A549 (cell line): ENCODE data around the gene NHEJ1. TPM values are rescaled to one million over a fixed set of nuclear protein-coding genes. Genes with fewer than 3 reads are reported as not detected.
A peak's percentile ranks its signal among the peaks of the same experiment; 100 is the strongest.

Source experiments
- ATAC-seq, 2 experiments: fragments of 200-7000 bp in 1 of 2; fragments of >200 bp in 1 of 2; cut with Nextera tagmentation in 1 of 2; cut with Tn5 transposase in 1 of 2; 3 replicates each; pipeline versions ENCODE4 v1.8.0 to v1.9.1; 2018 to 2020; ENCODE audit warnings: mild to moderate bottlenecking in 1 of 2, moderate library complexity in 1 of 2
- CTCF ChIA-PET: fragments of 300-600 bp; sonication (Branson Sonifier 250); formaldehyde crosslinking; extraction: SDS; loops from one replicate; lab custom pipeline; 2021; ENCODE audit warnings: antibody characterized with exemption, inconsistent platforms; lab: Yijun Ruan, JAX
- POLR2A ChIA-PET: fragments of 350-600 bp; formaldehyde crosslinking; extraction: SDS; loops from one replicate; lab custom pipeline; 2021; ENCODE audit warnings: antibody characterized with exemption, inconsistent platforms; lab: Yijun Ruan, JAX
- DNase-seq, 2 experiments: peaks; one replicate each; pipeline versions ENCODE4 v3.0.0 to v3.0.0-alpha.2; 2011 to 2016; ENCODE audit warnings: low read depth in 1 of 2, low spot score in 1 of 2
- FAIRE-seq: peaks from 2 replicates; lab custom pipeline; 2011; peaks lifted over from hg19 to GRCh38; lab: Jason Lieb, UNC
- H3K27ac ChIP-seq, 2 experiments: fragments of >200 bp; sonication (Bioruptor Twin); formaldehyde crosslinking; 3 replicates each; pipeline ENCODE4 v1.5.1; 2016 to 2017
- H3K4me1 ChIP-seq: fragments of >200 bp; sonication (Bioruptor Twin); formaldehyde crosslinking; 3 replicates; pipeline ENCODE4 v1.6.1; 2016
- H3K4me2 ChIP-seq: fragments of >200 bp; sonication (Bioruptor Twin); formaldehyde crosslinking; 3 replicates; pipeline ENCODE4 v1.6.1; 2016
- H3K4me3 ChIP-seq: fragments of >200 bp; sonication (Bioruptor Twin); formaldehyde crosslinking; 3 replicates; pipeline ENCODE4 v1.5.1; 2016
- H3K9me3 ChIP-seq: fragments of >200 bp; sonication (Bioruptor Twin); formaldehyde crosslinking; 3 replicates; pipeline ENCODE4 v1.6.1; 2016
- BCL3 ChIP-seq: fragments of >200 bp; sonication (Bioruptor Twin); formaldehyde crosslinking; IDR thresholded peaks from 3 replicates; pipeline ENCODE4 v1.6.1; 2016
- ELK1 ChIP-seq: fragments of 150-350 bp; IDR thresholded peaks from 2 replicates; pipeline ENCODE4 v1.6.1; 2014; ENCODE audit warnings: low read depth, mild to moderate bottlenecking, low read length
- EP300 ChIP-seq, 2 experiments: fragments of >200 bp; sonication (Bioruptor Twin); formaldehyde crosslinking; IDR thresholded peaks; 2 replicates in 1 of 2; 3 replicates in 1 of 2; pipeline ENCODE4 v1.6.1; 2016 to 2017
- GATA3 ChIP-seq: IDR thresholded peaks from 2 replicates; pipeline ENCODE4 v1.6.1; 2012; ENCODE audit warnings: borderline replicate concordance
- HDAC2 ChIP-seq: fragments of 200-600 bp; sonication (generic); IDR thresholded peaks from 2 replicates; pipeline ENCODE4 v1.6.1; 2016
- HMGXB4 ChIP-seq: fragments of 250-450 bp; sonication (Bioruptor Pico); IDR thresholded peaks from 2 replicates; pipeline ENCODE4 v1.5.0; 2021; ENCODE audit warnings: mild to moderate bottlenecking, moderate library complexity, borderline replicate concordance
- HOXA7 ChIP-seq: fragments of 250-450 bp; sonication (Bioruptor Pico); IDR thresholded peaks from 2 replicates; pipeline ENCODE4 v1.5.0; 2020; ENCODE audit warnings: mild to moderate bottlenecking, moderate library complexity
- HOXB5 ChIP-seq: fragments of 250-450 bp; sonication (Bioruptor Pico); IDR thresholded peaks from 2 replicates; pipeline ENCODE4 v1.5.0; 2020; ENCODE audit warnings: mild to moderate bottlenecking, moderate library complexity
- JUN ChIP-seq, 2 experiments: fragments of >200 bp; sonication (Bioruptor Twin); formaldehyde crosslinking; IDR thresholded peaks; 2 replicates in 1 of 2; 3 replicates in 1 of 2; pipeline ENCODE4 v1.6.1; 2016 to 2017
- JUNB ChIP-seq: fragments of >200 bp; sonication (Bioruptor Twin); formaldehyde crosslinking; IDR thresholded peaks from 2 replicates; pipeline ENCODE4 v1.6.1; 2016
- KDM1A ChIP-seq: fragments of 200-600 bp; sonication (generic); IDR thresholded peaks from 2 replicates; pipeline ENCODE4 v1.6.1; 2016; ENCODE audit warnings: low read depth, mild to moderate bottlenecking
- KDM5A ChIP-seq: fragments of 200-600 bp; sonication (generic); IDR thresholded peaks from 2 replicates; pipeline ENCODE4 v1.6.1; 2016; ENCODE audit warnings: antibody characterized with exemption, mild to moderate bottlenecking
- MAZ ChIP-seq: fragments of 150-350 bp; IDR thresholded peaks from 2 replicates; pipeline ENCODE4 v1.6.1; 2014; ENCODE audit warnings: antibody characterized with exemption, low read depth, low read length, borderline replicate concordance
- MYC ChIP-seq: IDR thresholded peaks from 2 replicates; pipeline ENCODE4 v1.6.1; 2012; ENCODE audit warnings: mild to moderate bottlenecking, inconsistent platforms, low read length, improper control_type of control experiment, borderline replicate concordance
- NFE2L2 ChIP-seq: fragments of 150-350 bp; conservative IDR thresholded peaks from 2 replicates; pipeline ENCODE4 v1.6.1; 2014; ENCODE audit warnings: low read length
- NPAS2 ChIP-seq: fragments of 250-450 bp; sonication (Bioruptor Pico); IDR thresholded peaks from 2 replicates; pipeline ENCODE4 v1.8.0; 2022; ENCODE audit warnings: mild to moderate bottlenecking, moderate library complexity, borderline replicate concordance
- NR3C1 ChIP-seq: fragments of >200 bp; sonication (Bioruptor Twin); formaldehyde crosslinking; IDR thresholded peaks from 3 replicates; pipeline ENCODE4 v1.6.1; 2017
- PHF8 ChIP-seq: fragments of 200-600 bp; sonication (generic); IDR thresholded peaks from 2 replicates; pipeline ENCODE4 v1.6.1; 2016; ENCODE audit warnings: low read depth, mild to moderate bottlenecking, antibody characterized with exemption, moderate library complexity, borderline replicate concordance
- POLR2A ChIP-seq: IDR thresholded peaks from 2 replicates; pipeline ENCODE4 v1.6.1; 2012; ENCODE audit warnings: mild to moderate bottlenecking, low read length
- POLR2AphosphoS2 ChIP-seq: conservative IDR thresholded peaks from 2 replicates; pipeline ENCODE4 v1.6.1; 2012; ENCODE audit warnings: low read length, improper control_type of control experiment, inconsistent platforms
- RARB ChIP-seq: fragments of 250-450 bp; sonication (Bioruptor Pico); IDR thresholded peaks from 2 replicates; pipeline ENCODE4 v1.8.0; 2021; ENCODE audit warnings: mild to moderate bottlenecking, moderate library complexity
- REST ChIP-seq: fragments of 200-600 bp; sonication (generic); IDR thresholded peaks from 2 replicates; pipeline ENCODE4 v1.6.1; 2016; ENCODE audit warnings: antibody characterized with exemption, mild to moderate bottlenecking, moderate library complexity
- SREBF2 ChIP-seq: fragments of 450-650 bp; IDR thresholded peaks from 2 replicates; pipeline ENCODE4 v1.6.1; 2014; ENCODE audit warnings: mild to moderate bottlenecking, moderate library complexity
- ZNF302 ChIP-seq: fragments of 250-450 bp; sonication (Bioruptor Pico); IDR thresholded peaks from 2 replicates; pipeline ENCODE4 v1.9.0; 2021; ENCODE audit warnings: inconsistent platforms, mild to moderate bottlenecking, moderate library complexity
- WGBS: methylation state at CpG from one replicate; pipeline ENCODE4 v1.1.6; 2017; ENCODE audit errors: missing lambda C conversion rate; 5-methylcytosine and 5-hydroxymethylcytosine counted together
- polyA plus RNA-seq, 4 experiments: library from polyadenylated mRNA; depleted of rRNA in 3 of 4; stranded (reverse); fragments of >200 nt; fragmentation: RNase III in 1 of 4; extraction: RNeasy Plus Mini Kit Qiagen cat#74134 plus additional on column Dnase treatment in 1 of 4; gene quantifications; 2 replicates in 3 of 4; 3 replicates in 1 of 4; pipeline ENCODE4 v1.2.3, GENCODE V29; 2011 to 2017

The NHEJ1 gene
- polyA plus RNA-seq, 2 of the 4 experiments (the other 2 are of a cell fraction), result 18.5 to 31.8 TPM

- DNase-seq (no peak), FAIRE-seq (no peak), ATAC-seq (no peak)
- no peak overlapping the region for H3K4me3 ChIP-seq
- TF ChIP-seq REST (no peak), JUNB (no peak), HMGXB4 (CRISPR knock-in tag) (no peak), NR3C1 (no peak), NFE2L2 (no peak), NPAS2 (no peak), HOXA7 (CRISPR knock-in tag) (no peak), PHF8 (no peak), MAZ (no peak), ZNF302 (CRISPR knock-in tag) (no peak), JUN (IDR thresholded peaks at IDR 0.05) (no peak), EP300 (IDR thresholded peaks at IDR 0.05) (no peak), HOXB5 (CRISPR knock-in tag) (no peak)
- CTCF ChIA-PET, result interaction anchor here (0.7 to 14.1 kb wide), 11 partner anchors 11 to 144 kb away, joined by 3 to 149 read pairs (median 4); partner anchors contain the start of gene IHH
- POLR2A ChIA-PET, result no interaction called here
- H3K27ac ChIP-seq, result no peak overlapping the region
- H3K4me1 ChIP-seq, result peaks cover 3% of the 10 kb centered on the region; the same call in 1 of the 3 replicates
- H3K4me2 ChIP-seq, result no peak overlapping the region
- H3K9me3 ChIP-seq, result no peaks in the 10 kb centered on the region
- WGBS, result 53% methylated on average over 4 of the region's 4 CpGs
These were observed 118.5 kb downstream of the NHEJ1 start for GRCh38 chr2:219042157-219042556.

GRCh38 chr2:219041252-219041651 is 119.4 kb downstream of the NHEJ1 start, which contains the start of gene CFAP65:
Gene CFAP65, minus strand, starts transcription at chr2:219041516. Its CDS starts 2,468 bp downstream, at chr2:219039048.
- ATAC-seq (peak; percentile 75 to 85), DNase-seq (peak; percentile 53 to 68), FAIRE-seq (no peak)
- TF ChIP-seq POLR2A, result no peak
- POLR2A ChIA-PET, result no interaction called here
- 6% methylated on average over 21 of the region's 21 CpGs for WGBS
- H3K4me2 ChIP-seq, result peak within 1 kb of the TSS; percentile 92
- no peaks in the 10 kb centered on the region for H3K9me3 ChIP-seq
- peak within 1 kb of the TSS; percentile 49 for H3K4me3 ChIP-seq
- CTCF ChIA-PET, result interaction anchor here (0.9 to 14.1 kb wide), 10 partner anchors 13 to 254 kb away, joined by 3 to 149 read pairs (median 4); no protein-coding TSS in a partner anchor
- H3K4me1 ChIP-seq, result peaks cover 3% of the 10 kb centered on the region; the same call in 1 of the 3 replicates
- H3K27ac ChIP-seq, result no peak within 1 kb of the TSS

- Histone ChIP-seq H3K27ac (no peak overlapping the region), H3K4me1 (peaks cover 3% of the 10 kb centered on the region; the same call in 1 of the 3 replicates), H3K9me3 (no peaks in the 10 kb centered on the region), H3K4me3 (no peak overlapping the region), H3K4me2 (no peak overlapping the region)
- no peak for DNase-seq
- CTCF ChIA-PET, result interaction anchor here (1.2 to 14.1 kb wide), 6 partner anchors 10 to 131 kb away, joined by 4 to 149 read pairs (median 12); partner anchors contain the start of gene SLC23A3
- ATAC-seq, result no peak
- whole genome bisulfite sequencing, result 0% methylated on average over 1 of the region's 1 CpG
- POLR2A ChIA-PET, result no interaction called here
- no peak for FAIRE-seq
- no peak for TF ChIP-seq GATA3
- TF ChIP-seq HMGXB4 (CRISPR knock-in tag), result no peak
- no peak for TF ChIP-seq KDM1A
- no peak for TF ChIP-seq POLR2AphosphoS2
- no peak for TF ChIP-seq NPAS2
- no peak for TF ChIP-seq BCL3
- TF ChIP-seq MYC, result no peak
- TF ChIP-seq ZNF302 (CRISPR knock-in tag), result no peak
- no peak for TF ChIP-seq HDAC2
- TF ChIP-seq KDM5A, result no peak
- TF ChIP-seq SREBF2, result no peak
- no peak for TF ChIP-seq MAZ
- TF ChIP-seq ELK1, result no peak
- TF ChIP-seq RARB (CRISPR knock-in tag), result no peak
- no peak for TF ChIP-seq HOXA7 (CRISPR knock-in tag)
These were observed 122.0 kb downstream of the NHEJ1 start for GRCh38 chr2:219038600-219038999.
